K562 (cell line): ENCODE results near the gene FMNL3. TPM values are rescaled to one million over a fixed set of nuclear protein-coding genes. Genes with fewer than 3 reads are reported as not detected.

Experiments used
- EWSR1 ChIP-seq: fragments of 450-650 bp; IDR thresholded peaks from 2 replicates; pipeline ENCODE4 v1.6.1; 2018; ENCODE audit warnings: borderline replicate concordance, mild to moderate bottlenecking, low read depth, moderate library complexity; ENCODE audit not compliant: partially characterized antibody
- FOXJ3 ChIP-seq: sonication (generic); formaldehyde crosslinking; IDR thresholded peaks from 2 replicates; pipeline ENCODE4 v1.4.0; 2020; ENCODE audit warnings: mild to moderate bottlenecking, missing genetic modification reagents
- FOXP1 ChIP-seq: sonication (generic); formaldehyde crosslinking; IDR thresholded peaks from 2 replicates; pipeline ENCODE4 v1.8.0; 2022; ENCODE audit warnings: mild to moderate bottlenecking, missing genetic modification reagents
- GATA2 ChIP-seq: sonication (generic); formaldehyde crosslinking; IDR thresholded peaks from 2 replicates; pipeline ENCODE4 v1.4.0; 2020; ENCODE audit warnings: mild to moderate bottlenecking, missing genetic modification reagents
- HBP1 ChIP-seq: fragments of 450-650 bp; formaldehyde crosslinking; IDR thresholded peaks from 2 replicates; pipeline ENCODE4 v1.4.0; 2022; ENCODE audit warnings: missing genetic modification characterization
- MCM7 ChIP-seq, 2 experiments: fragments of 450-650 bp; IDR thresholded peaks; 2 replicates each; pipeline ENCODE4 v1.6.1; 2016 to 2018
- MEF2A ChIP-seq: IDR thresholded peaks from 2 replicates; pipeline ENCODE4 v1.6.1; 2011; ENCODE audit warnings: low read depth, mild to moderate bottlenecking, low read length, moderate library complexity; ENCODE audit not compliant: control insufficient read depth
- NEUROD1 ChIP-seq: fragments of 150-350 bp; IDR thresholded peaks from 2 replicates; pipeline ENCODE4 v1.6.1; 2014; ENCODE audit warnings: borderline replicate concordance, low read length, low read depth; ENCODE audit not compliant: partially characterized antibody
- PHB ChIP-seq: fragments of 250-450 bp; sonication (Bioruptor Pico); IDR thresholded peaks from 2 replicates; pipeline ENCODE4 v1.5.0; 2021
- STAT5B ChIP-seq: fragments of 250-450 bp; sonication (Bioruptor Pico); IDR thresholded peaks from 2 replicates; pipeline ENCODE4 v1.8.0; 2021; ENCODE audit warnings: mild to moderate bottlenecking, inconsistent platforms
- TEAD4 ChIP-seq, 2 experiments: sonication (generic) in 1 of 2; formaldehyde crosslinking in 1 of 2; IDR thresholded peaks; 2 replicates each; pipeline versions ENCODE4 v1.6.1 to v1.8.0; 2012 to 2022; ENCODE audit warnings: borderline replicate concordance in 1 of 2, inconsistent platforms in 1 of 2, low read length in 1 of 2, mild to moderate bottlenecking in 1 of 2, missing genetic modification reagents in 1 of 2
- USF1 ChIP-seq: sonication (generic); formaldehyde crosslinking; IDR thresholded peaks from 2 replicates; pipeline ENCODE4 v1.9.0; 2022; ENCODE audit warnings: mild to moderate bottlenecking, missing genetic modification reagents
- ZNF165 ChIP-seq: fragments of 250-450 bp; sonication (Bioruptor Pico); IDR thresholded peaks from 2 replicates; pipeline ENCODE4 v1.4.0; 2020; ENCODE audit warnings: borderline replicate concordance
- ZNF830 ChIP-seq: fragments of 250-450 bp; sonication (Bioruptor Pico); IDR thresholded peaks from 2 replicates; pipeline ENCODE4 v1.5.0; 2021; ENCODE audit warnings: mild to moderate bottlenecking
- polyA plus RNA-seq, 8 experiments: library from polyadenylated mRNA; depleted of rRNA in 4 of 8; stranded (reverse) in 5 of 8; unstranded in 3 of 8; fragments of >200 nt; fragmentation: Nextera tagmentation in 2 of 8; fragmentation: Illumina TruSeq in 1 of 8; extraction: Ambion mirVana in 2 of 8; extraction: Trizol in 1 of 8; gene quantifications; 2 replicates each; pipeline versions ENCODE4 v1.2.1 to v1.2.3, GENCODE V29; 2011 to 2014; ENCODE audit warnings: inconsistent platforms in 1 of 8, missing spikeins in 1 of 8
- total RNA-seq, 7 experiments: library from RNA; depleted of rRNA in 6 of 7; stranded (reverse); fragments of >200 nt in 6 of 7; fragmentation: Illumina TruSeq in 2 of 7; extraction: Trizol in 2 of 7; gene quantifications; 2 replicates each; pipeline versions ENCODE4 v1.2.1 to v1.2.3, GENCODE V29; 2011 to 2021; ENCODE audit warnings: low replicate concordance in 1 of 7
- TF ChIP-seq, protein P1 (sequence below): IDR thresholded peaks from 2 replicates; pipeline ENCODE4 v1.6.1; 2012; ENCODE audit warnings: low read depth, low read length, improper control_type of control experiment, borderline replicate concordance
- TF ChIP-seq, protein P2 (sequence below): fragments of 450-650 bp; IDR thresholded peaks from 2 replicates; pipeline ENCODE4 v1.6.1; 2016; ENCODE audit warnings: antibody characterized with exemption
- TF ChIP-seq, protein P3 (sequence below), 3 experiments: IDR thresholded peaks in 2 of 3; conservative IDR thresholded peaks in 1 of 3; 2 replicates each; pipeline ENCODE4 v1.5.1; 2011 to 2012; ENCODE audit warnings: low read length in 3 of 3, mild to moderate bottlenecking in 3 of 3, control low read depth in 2 of 3, improper control_type of control experiment in 1 of 3, inconsistent platforms in 1 of 3, low read depth in 1 of 3, mixed read lengths in 1 of 3, moderate library complexity in 1 of 3; ENCODE audit not compliant: insufficient read depth in 2 of 3
- TF ChIP-seq, protein P4 (sequence below): fragments of 450-650 bp; IDR thresholded peaks from 2 replicates; pipeline ENCODE4 v1.6.1; 2016; ENCODE audit warnings: missing biosample characterization, missing genetic modification characterization

The FMNL3 gene
- total and polyA plus RNA-seq, 9 of the 15 experiments (the other 6 are each of a cell fraction or from before 2014, with no cell fraction given) = 0.49 to 14.4 (median 6.8) TPM

DNA sequence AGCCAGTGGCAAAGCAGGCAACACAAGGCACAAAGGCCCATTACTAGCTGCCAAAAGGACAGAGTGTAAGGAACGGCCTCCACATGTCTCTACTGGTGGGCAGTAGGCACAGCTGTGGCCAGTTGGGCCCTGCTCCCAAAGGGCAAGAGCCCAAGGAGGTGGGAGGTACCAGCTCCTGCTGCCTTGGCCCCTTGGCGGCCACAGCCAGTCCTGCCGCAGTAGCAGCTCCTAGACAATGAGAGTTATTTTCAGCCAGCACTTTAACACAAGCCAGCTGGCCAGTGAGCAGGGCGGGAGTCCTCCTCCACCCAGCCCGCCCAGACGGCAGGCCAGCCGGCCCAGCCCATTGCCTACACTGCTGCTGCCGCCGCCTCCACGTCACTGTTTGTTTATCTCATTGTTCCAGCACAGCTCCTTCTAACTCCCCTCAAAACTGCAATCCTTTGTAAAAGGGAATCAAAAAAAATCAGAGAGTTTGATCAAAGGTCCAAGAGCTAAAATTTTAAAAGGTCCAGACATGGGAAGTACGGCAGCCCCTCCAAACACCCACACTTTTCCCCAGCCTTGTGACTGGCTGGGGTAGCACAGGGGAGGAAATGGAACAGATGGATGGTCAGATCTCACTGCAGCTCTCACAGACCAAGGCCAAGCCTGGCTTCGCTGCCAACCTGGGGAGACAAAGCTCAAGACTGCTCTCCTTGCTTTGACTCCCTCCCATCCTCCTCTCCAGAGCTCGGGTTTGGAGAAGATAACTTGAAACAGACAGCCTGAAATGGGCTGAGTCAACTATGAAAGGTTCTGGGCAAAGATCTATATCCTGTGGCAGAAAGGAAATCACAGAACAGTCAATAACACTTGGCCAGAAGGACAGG is 33.5 kb downstream of the FMNL3 start (continued):
- TF ChIP-seq MEF2A = peak; percentile 64; the same call in 1 of the 2 replicates
- 0 out of 2 replicates have a peak, but pooled peaks have one; percentile 51 for TF ChIP-seq GATA2
- TF ChIP-seq EWSR1 = no peak
- TF ChIP-seq TEAD4 (IDR thresholded peaks at IDR 0.05; ENCODE audit: low read length) = peak; percentile 19; the same call in 1 of the 2 replicates
- no peak for TF ChIP-seq TEAD4 (CRISPR knock-in tag; IDR thresholded peaks at IDR 0.05; ENCODE audit: borderline replicate concordance)
- no peak for TF ChIP-seq STAT5B (CRISPR knock-in tag)
- TF ChIP-seq ZNF165 (CRISPR knock-in tag) = no peak
- TF ChIP-seq HBP1 (CRISPR knock-in tag) = 0 out of 2 replicates have a peak, but pooled peaks have one; percentile 25
- TF ChIP-seq PHB (CRISPR knock-in tag) = no peak
- TF ChIP-seq, protein P1, sequence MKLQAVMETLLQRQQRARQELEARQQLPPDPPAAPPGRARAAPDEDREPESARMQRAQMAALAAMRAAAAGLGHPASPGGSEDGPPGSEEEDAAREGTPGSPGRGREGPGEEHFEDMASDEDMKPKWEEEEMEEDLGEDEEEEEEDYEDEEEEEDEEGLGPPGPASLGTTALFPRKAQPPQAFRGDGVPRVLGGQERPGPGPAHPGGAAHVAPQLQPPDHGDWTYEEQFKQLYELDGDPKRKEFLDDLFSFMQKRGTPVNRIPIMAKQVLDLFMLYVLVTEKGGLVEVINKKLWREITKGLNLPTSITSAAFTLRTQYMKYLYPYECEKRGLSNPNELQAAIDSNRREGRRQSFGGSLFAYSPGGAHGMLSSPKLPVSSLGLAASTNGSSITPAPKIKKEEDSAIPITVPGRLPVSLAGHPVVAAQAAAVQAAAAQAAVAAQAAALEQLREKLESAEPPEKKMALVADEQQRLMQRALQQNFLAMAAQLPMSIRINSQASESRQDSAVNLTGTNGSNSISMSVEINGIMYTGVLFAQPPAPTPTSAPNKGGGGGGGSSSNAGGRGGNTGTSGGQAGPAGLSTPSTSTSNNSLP = no peak
- 0 out of 2 replicates have a peak, but pooled peaks have one; percentile 38 for TF ChIP-seq FOXP1 (CRISPR knock-in tag)
- TF ChIP-seq MCM7 (IDR thresholded peaks at IDR 0.05) = no peak
- no peak for TF ChIP-seq USF1 (CRISPR knock-in tag)
- TF ChIP-seq NEUROD1 = no peak
- no peak for TF ChIP-seq FOXJ3 (CRISPR knock-in tag)
- no peak for TF ChIP-seq ZNF830 (CRISPR knock-in tag)
- TF ChIP-seq, protein P2, sequence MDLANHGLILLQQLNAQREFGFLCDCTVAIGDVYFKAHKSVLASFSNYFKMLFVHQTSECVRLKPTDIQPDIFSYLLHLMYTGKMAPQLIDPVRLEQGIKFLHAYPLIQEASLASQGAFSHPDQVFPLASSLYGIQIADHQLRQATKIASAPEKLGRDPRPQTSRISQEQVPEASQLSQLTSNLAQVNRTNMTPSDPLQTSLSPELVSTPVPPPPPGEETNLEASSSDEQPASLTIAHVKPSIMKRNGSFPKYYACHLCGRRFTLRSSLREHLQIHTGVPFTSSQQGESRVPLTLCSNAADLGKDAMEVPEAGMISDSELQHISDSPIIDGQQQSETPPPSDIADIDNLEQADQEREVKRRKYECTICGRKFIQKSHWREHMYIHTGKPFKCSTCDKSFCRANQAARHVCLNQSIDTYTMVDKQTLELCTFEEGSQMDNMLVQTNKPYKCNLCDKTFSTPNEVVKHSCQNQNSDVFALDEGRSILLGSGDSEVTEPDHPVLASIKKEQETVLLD = no peak
- TF ChIP-seq, protein P3, sequence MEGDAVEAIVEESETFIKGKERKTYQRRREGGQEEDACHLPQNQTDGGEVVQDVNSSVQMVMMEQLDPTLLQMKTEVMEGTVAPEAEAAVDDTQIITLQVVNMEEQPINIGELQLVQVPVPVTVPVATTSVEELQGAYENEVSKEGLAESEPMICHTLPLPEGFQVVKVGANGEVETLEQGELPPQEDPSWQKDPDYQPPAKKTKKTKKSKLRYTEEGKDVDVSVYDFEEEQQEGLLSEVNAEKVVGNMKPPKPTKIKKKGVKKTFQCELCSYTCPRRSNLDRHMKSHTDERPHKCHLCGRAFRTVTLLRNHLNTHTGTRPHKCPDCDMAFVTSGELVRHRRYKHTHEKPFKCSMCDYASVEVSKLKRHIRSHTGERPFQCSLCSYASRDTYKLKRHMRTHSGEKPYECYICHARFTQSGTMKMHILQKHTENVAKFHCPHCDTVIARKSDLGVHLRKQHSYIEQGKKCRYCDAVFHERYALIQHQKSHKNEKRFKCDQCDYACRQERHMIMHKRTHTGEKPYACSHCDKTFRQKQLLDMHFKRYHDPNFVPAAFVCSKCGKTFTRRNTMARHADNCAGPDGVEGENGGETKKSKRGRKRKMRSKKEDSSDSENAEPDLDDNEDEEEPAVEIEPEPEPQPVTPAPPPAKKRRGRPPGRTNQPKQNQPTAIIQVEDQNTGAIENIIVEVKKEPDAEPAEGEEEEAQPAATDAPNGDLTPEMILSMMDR (IDR thresholded peaks at IDR 0.05 in 2 of 3, conservative IDR thresholded peaks at IDR 0.05 in 1 of 3; ENCODE audit: insufficient read depth in 2 of 3, low read depth in 1 of 3, low read length in 3 of 3) = peak; percentile 28 to 46 (median 35); a peak in 3 of 6 replicates
- TF ChIP-seq, protein P4, sequence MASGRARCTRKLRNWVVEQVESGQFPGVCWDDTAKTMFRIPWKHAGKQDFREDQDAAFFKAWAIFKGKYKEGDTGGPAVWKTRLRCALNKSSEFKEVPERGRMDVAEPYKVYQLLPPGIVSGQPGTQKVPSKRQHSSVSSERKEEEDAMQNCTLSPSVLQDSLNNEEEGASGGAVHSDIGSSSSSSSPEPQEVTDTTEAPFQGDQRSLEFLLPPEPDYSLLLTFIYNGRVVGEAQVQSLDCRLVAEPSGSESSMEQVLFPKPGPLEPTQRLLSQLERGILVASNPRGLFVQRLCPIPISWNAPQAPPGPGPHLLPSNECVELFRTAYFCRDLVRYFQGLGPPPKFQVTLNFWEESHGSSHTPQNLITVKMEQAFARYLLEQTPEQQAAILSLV (tag) = no peak
